K562 (cell line): ENCODE data around the gene KRTAP5-11. TPM values are rescaled to one million over a fixed set of nuclear protein-coding genes. Genes with fewer than 3 reads are reported as not detected.

ENCODE experiments used
- ARID1B ChIP-seq: fragments of 450-650 bp; IDR thresholded peaks from 2 replicates; pipeline ENCODE4 v1.6.1; 2016; ENCODE audit warnings: antibody characterized with exemption, mild to moderate bottlenecking, inconsistent platforms
- CBX2 ChIP-seq: fragments of 200-600 bp; sonication (generic); IDR thresholded peaks from one replicate; pipeline ENCODE4 v1.6.1; 2012; ENCODE audit warnings: mild to moderate bottlenecking, low read length, inconsistent platforms; ENCODE audit not compliant: insufficient read depth, poor library complexity, severe bottlenecking
- CC2D1A ChIP-seq: fragments of 450-650 bp; IDR thresholded peaks from 2 replicates; pipeline ENCODE4 v1.6.1; 2017; ENCODE audit warnings: mild to moderate bottlenecking
- FOS ChIP-seq: IDR thresholded peaks from 3 replicates; pipeline ENCODE4 v1.6.1; 2011; ENCODE audit not compliant: insufficient read length; ENCODE audit errors: extremely low read depth
- RERE ChIP-seq: sonication (generic); formaldehyde crosslinking; IDR thresholded peaks from 2 replicates; pipeline ENCODE4 v1.8.0; 2023; ENCODE audit warnings: missing genetic modification reagents, mild to moderate bottlenecking, borderline replicate concordance
- polyA plus RNA-seq, 8 experiments: library from polyadenylated mRNA; depleted of rRNA in 4 of 8; stranded (reverse) in 5 of 8; unstranded in 3 of 8; fragments of >200 nt; fragmentation: Nextera tagmentation in 2 of 8; fragmentation: Illumina TruSeq in 1 of 8; extraction: Ambion mirVana in 2 of 8; extraction: Trizol in 1 of 8; gene quantifications; 2 replicates each; pipeline versions ENCODE4 v1.2.1 to v1.2.3, GENCODE V29; 2011 to 2014; ENCODE audit warnings: inconsistent platforms in 1 of 8, missing spikeins in 1 of 8
- total RNA-seq, 7 experiments: library from RNA; depleted of rRNA in 6 of 7; stranded (reverse); fragments of >200 nt in 6 of 7; fragmentation: Illumina TruSeq in 2 of 7; extraction: Trizol in 2 of 7; gene quantifications; 2 replicates each; pipeline versions ENCODE4 v1.2.1 to v1.2.3, GENCODE V29; 2011 to 2021; ENCODE audit warnings: low replicate concordance in 1 of 7

Gene KRTAP5-11
- total and polyA plus RNA-seq, 9 of the 15 experiments (the other 6 are each of a cell fraction or from before 2014, with no cell fraction given) = not detected

GRCh38 chr11:71543866-71544265 is 38.8 kb downstream of the KRTAP5-11 start (continued):
- TF ChIP-seq FOS (no peak), RERE (CRISPR knock-in tag) (no peak), CBX2 (no peak), ARID1B (no peak), CC2D1A (no peak)
